H9 (cell line): ENCODE measurements around the gene ACOT7. TPM values are rescaled to one million over a fixed set of nuclear protein-coding genes. Genes with fewer than 3 reads are reported as not detected.

ENCODE experiments used
- DNase-seq: peaks from one replicate; pipeline ENCODE4 v3.0.0-alpha.2; 2017
- H2AFZ ChIP-seq: one replicate; pipeline ENCODE4 v1.6.1; 2013; ENCODE audit warnings: mild to moderate bottlenecking, low read length, control low read depth, moderate library complexity
- H2AK5ac ChIP-seq: 2 replicates; pipeline ENCODE4 v1.6.1; 2013; ENCODE audit warnings: low read length, control low read depth, mixed read lengths; ENCODE audit not compliant: insufficient read length
- H2BK120ac ChIP-seq: one replicate; pipeline ENCODE4 v1.6.1; 2013; ENCODE audit warnings: low read depth, mild to moderate bottlenecking, low read length, control low read depth, inconsistent platforms; ENCODE audit not compliant: poor library complexity, severe bottlenecking
- H2BK12ac ChIP-seq: 2 replicates; pipeline ENCODE4 v1.6.1; 2013; ENCODE audit warnings: low read length, control low read depth, mixed read lengths, low read depth; ENCODE audit not compliant: insufficient read length
- H2BK15ac ChIP-seq: 2 replicates; pipeline ENCODE4 v1.6.1; 2013; ENCODE audit warnings: low read depth, low read length, control low read depth
- H2BK20ac ChIP-seq: one replicate; pipeline ENCODE4 v1.6.1; 2013; ENCODE audit warnings: low read depth, mild to moderate bottlenecking, low read length, control low read depth, inconsistent platforms; ENCODE audit not compliant: poor library complexity, severe bottlenecking
- H2BK5ac ChIP-seq: 2 replicates; pipeline ENCODE4 v1.6.1; 2013; ENCODE audit warnings: low read length, control low read depth, mixed read lengths; ENCODE audit not compliant: insufficient read length
- H3K14ac ChIP-seq: 2 replicates; pipeline ENCODE4 v1.6.1; 2013; ENCODE audit warnings: low read length, control low read depth; ENCODE audit not compliant: insufficient read depth
- H3K18ac ChIP-seq: 2 replicates; pipeline ENCODE4 v1.6.1; 2013; ENCODE audit warnings: low read depth, mild to moderate bottlenecking, mixed read lengths, low read length, control low read depth; ENCODE audit not compliant: insufficient read length
- H3K23ac ChIP-seq: 2 replicates; pipeline ENCODE4 v1.6.1; 2013; ENCODE audit warnings: low read length, control low read depth, mixed read lengths, low read depth; ENCODE audit not compliant: insufficient read length
- H3K23me2 ChIP-seq: 2 replicates; pipeline ENCODE4 v1.6.1; 2013; ENCODE audit warnings: low read depth, mild to moderate bottlenecking, mixed read lengths, low read length, control low read depth; ENCODE audit not compliant: insufficient read length, poor library complexity, severe bottlenecking
- H3K27ac ChIP-seq: 2 replicates; pipeline ENCODE4 v1.5.1; 2013; ENCODE audit warnings: low read length, control low read depth, mixed read lengths, low read depth; ENCODE audit not compliant: insufficient read length
- H3K27me3 ChIP-seq: 2 replicates; pipeline ENCODE4 v1.6.1; 2013; ENCODE audit warnings: low read length, control low read depth, inconsistent platforms; ENCODE audit not compliant: insufficient read depth
- H3K4ac ChIP-seq: 2 replicates; pipeline ENCODE4 v1.6.1; 2013; ENCODE audit warnings: low read depth, mild to moderate bottlenecking, control low read depth, inconsistent platforms, low read length, moderate library complexity
- H3K4me1 ChIP-seq: 2 replicates; pipeline ENCODE4 v1.6.1; 2013; ENCODE audit warnings: low read length, control low read depth, inconsistent platforms; ENCODE audit not compliant: insufficient read depth
- H3K4me2 ChIP-seq: 2 replicates; pipeline ENCODE4 v1.6.1; 2013; ENCODE audit warnings: low read length, control low read depth, mixed read lengths; ENCODE audit not compliant: insufficient read length, insufficient read depth
- H3K56ac ChIP-seq: 2 replicates; pipeline ENCODE4 v1.6.1; 2013; ENCODE audit warnings: low read depth, mild to moderate bottlenecking, mixed read lengths, low read length, control low read depth; ENCODE audit not compliant: insufficient read length
- H3K79me1 ChIP-seq: 2 replicates; pipeline ENCODE4 v1.6.1; 2013; ENCODE audit warnings: low read depth, mild to moderate bottlenecking, moderate library complexity, low read length, control low read depth, inconsistent platforms; ENCODE audit not compliant: insufficient read depth, poor library complexity, severe bottlenecking
- H3K79me2 ChIP-seq: 2 replicates; pipeline ENCODE4 v1.6.1; 2013; ENCODE audit warnings: low read length, control low read depth, inconsistent platforms; ENCODE audit not compliant: insufficient read depth
- H3K9ac ChIP-seq: 2 replicates; pipeline ENCODE4 v1.6.1; 2013; ENCODE audit warnings: low read length, control low read depth, mixed read lengths; ENCODE audit not compliant: insufficient read length; ENCODE audit errors: extremely low read depth
- H3K9me3 ChIP-seq: one replicate; pipeline ENCODE4 v1.6.1; 2013; ENCODE audit warnings: low read depth, low read length, inconsistent platforms; ENCODE audit not compliant: control insufficient read depth
- H3T11ph ChIP-seq: one replicate; pipeline ENCODE4 v1.6.1; 2013; ENCODE audit warnings: mild to moderate bottlenecking, low read length, control low read depth, inconsistent platforms
- H4K20me1 ChIP-seq: one replicate; pipeline ENCODE4 v1.6.1; 2013; ENCODE audit not compliant: control insufficient read depth, insufficient read length, insufficient read depth
- H4K5ac ChIP-seq: 2 replicates; pipeline ENCODE4 v1.6.1; 2013; ENCODE audit warnings: low read depth, mild to moderate bottlenecking, mixed read lengths, low read length, control low read depth; ENCODE audit not compliant: insufficient read length
- H4K8ac ChIP-seq: replicated peaks from 2 replicates; pipeline ENCODE4 v1.6.1; 2013; ENCODE audit warnings: low read length, control low read depth, mixed read lengths, low read depth; ENCODE audit not compliant: insufficient read length
- H4K91ac ChIP-seq: 2 replicates; pipeline ENCODE4 v1.6.1; 2013; ENCODE audit warnings: low read depth, mild to moderate bottlenecking, moderate library complexity, mixed read lengths, low read length, control low read depth; ENCODE audit not compliant: insufficient read length
- H3K27ac Mint-ChIP-seq, 3 experiments: 2 replicates in 2 of 3; 3 replicates in 1 of 3; pipeline ENCODE4 v1.8.0; 2020 to 2021; ENCODE audit warnings: mixed read lengths in 3 of 3, mild to moderate bottlenecking in 1 of 3, moderate library complexity in 1 of 3
- H3K27me3 Mint-ChIP-seq: 2 replicates; pipeline ENCODE4 v1.8.0; 2021; ENCODE audit warnings: low read depth, mild to moderate bottlenecking, moderate library complexity, mixed read lengths
- H3K36me3 Mint-ChIP-seq, 3 experiments: 2 replicates in 2 of 3; 3 replicates in 1 of 3; pipeline ENCODE4 v1.8.0; 2020 to 2021; ENCODE audit warnings: low read depth in 3 of 3, mixed read lengths in 3 of 3; ENCODE audit not compliant: insufficient read depth in 1 of 3
- H3K4me1 Mint-ChIP-seq, 2 experiments: 2 replicates each; pipeline ENCODE4 v1.8.0; 2020; ENCODE audit warnings: mixed read lengths in 2 of 2
- H3K4me3 Mint-ChIP-seq, 2 experiments: 2 replicates in 1 of 2; 3 replicates in 1 of 2; pipeline ENCODE4 v1.8.0; 2020 to 2021; ENCODE audit warnings: mild to moderate bottlenecking in 2 of 2, mixed read lengths in 2 of 2, moderate library complexity in 1 of 2
- H3K9me3 Mint-ChIP-seq, 2 experiments: 2 replicates in 1 of 2; 3 replicates in 1 of 2; pipeline ENCODE4 v1.8.0; 2020; ENCODE audit warnings: mild to moderate bottlenecking in 2 of 2, mixed read lengths in 2 of 2, moderate library complexity in 1 of 2
- WGBS: extraction: QIAGEN DNeasy Blood & Tissue Kit; methylation state at CpG from one replicate; pipeline ENCODE4 v1.1.7; 2013; ENCODE audit warnings: missing lambda C conversion rate, low lambda C conversion rate, mixed read lengths; ENCODE audit not compliant: insufficient read length; ENCODE audit errors: extremely low coverage; 5-methylcytosine and 5-hydroxymethylcytosine counted together
- total RNA-seq: library from RNA; stranded (reverse); gene quantifications from 2 replicates; pipeline ENCODE4 v1.2.1, GENCODE V29; 2021
- TF ChIP-seq, protein P1 (sequence below): fragments of 200-600 bp; sonication (generic); conservative IDR thresholded peaks from 3 replicates; pipeline ENCODE4 v1.8.0; 2021; ENCODE audit warnings: antibody characterized with exemption, mild to moderate bottlenecking

The ACOT7 gene
- total RNA-seq, 1 experiment from 2014 or later: 87.4 TPM

DNA sequence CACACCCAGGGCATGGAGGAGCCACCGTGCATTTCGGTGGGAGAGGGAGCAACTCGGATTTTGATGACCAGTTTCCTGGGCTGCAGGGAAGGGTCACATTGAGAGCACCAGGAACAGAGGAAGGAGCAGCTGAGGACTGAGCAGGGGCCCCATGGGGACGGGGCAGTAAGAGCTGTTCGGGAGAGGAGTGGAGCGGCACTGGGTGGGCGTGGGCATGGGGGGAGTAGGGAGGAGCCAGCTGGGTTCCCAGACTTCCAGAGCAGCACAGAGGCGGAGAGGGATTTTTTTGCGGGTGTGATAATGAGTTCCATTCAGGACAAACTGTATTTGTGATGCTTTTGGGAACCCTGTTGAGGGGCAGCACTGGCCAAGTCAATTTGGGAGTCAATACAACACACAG is 115.3 kb downstream of the ACOT7 start:
- Mint-ChIP-seq H3K27ac (peak overlapping the region in 1 of 3 experiments; percentile 22; a peak in 4 of 7 replicates), H3K27me3 (no peaks in the 10 kb centered on the region), H3K36me3 (peaks cover 5 to 10% (median 7%) of the 10 kb centered on the region in 3 experiments; a peak in 4 of 7 replicates), H3K9me3 (no peaks in the 10 kb centered on the region), H3K4me1 (peaks cover 19 to 36% of the 10 kb centered on the region in 2 experiments), H3K4me3 (no peak overlapping the region)
- 0 out of 2 replicates have a peak, but pooled peaks cover 4% of the 10 kb centered on the region for H3K4me1 ChIP-seq
- H2BK12ac ChIP-seq: no peak overlapping the region
- H2BK20ac ChIP-seq: no peak overlapping the region
- H2BK5ac ChIP-seq: no peak overlapping the region
- H3K23me2 ChIP-seq: no peaks in the 10 kb centered on the region
- H3K27me3 ChIP-seq: no peaks in the 10 kb centered on the region
- H2AFZ ChIP-seq: no peak overlapping the region
- no peak overlapping the region for H3K4me2 ChIP-seq
- H4K91ac ChIP-seq: no peak overlapping the region
- H2BK120ac ChIP-seq: no peak overlapping the region
- H3K4ac ChIP-seq: no peak overlapping the region
- no CpG with 5 or more reads among the region's 9 CpGs for WGBS
- no peak overlapping the region for H3T11ph ChIP-seq
- no peak overlapping the region for H3K18ac ChIP-seq
- no peaks in the 10 kb centered on the region for H3K79me1 ChIP-seq
- peaks cover 3% of the 10 kb centered on the region for H4K20me1 ChIP-seq
- no peak overlapping the region for H3K56ac ChIP-seq
- H3K79me2 ChIP-seq: no peaks in the 10 kb centered on the region
- no peak overlapping the region for H3K9ac ChIP-seq
- no peak overlapping the region for H4K8ac ChIP-seq
- TF ChIP-seq, protein P1, sequence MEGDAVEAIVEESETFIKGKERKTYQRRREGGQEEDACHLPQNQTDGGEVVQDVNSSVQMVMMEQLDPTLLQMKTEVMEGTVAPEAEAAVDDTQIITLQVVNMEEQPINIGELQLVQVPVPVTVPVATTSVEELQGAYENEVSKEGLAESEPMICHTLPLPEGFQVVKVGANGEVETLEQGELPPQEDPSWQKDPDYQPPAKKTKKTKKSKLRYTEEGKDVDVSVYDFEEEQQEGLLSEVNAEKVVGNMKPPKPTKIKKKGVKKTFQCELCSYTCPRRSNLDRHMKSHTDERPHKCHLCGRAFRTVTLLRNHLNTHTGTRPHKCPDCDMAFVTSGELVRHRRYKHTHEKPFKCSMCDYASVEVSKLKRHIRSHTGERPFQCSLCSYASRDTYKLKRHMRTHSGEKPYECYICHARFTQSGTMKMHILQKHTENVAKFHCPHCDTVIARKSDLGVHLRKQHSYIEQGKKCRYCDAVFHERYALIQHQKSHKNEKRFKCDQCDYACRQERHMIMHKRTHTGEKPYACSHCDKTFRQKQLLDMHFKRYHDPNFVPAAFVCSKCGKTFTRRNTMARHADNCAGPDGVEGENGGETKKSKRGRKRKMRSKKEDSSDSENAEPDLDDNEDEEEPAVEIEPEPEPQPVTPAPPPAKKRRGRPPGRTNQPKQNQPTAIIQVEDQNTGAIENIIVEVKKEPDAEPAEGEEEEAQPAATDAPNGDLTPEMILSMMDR: no peak
- H3K23ac ChIP-seq: no peak overlapping the region
- H4K5ac ChIP-seq: no peak overlapping the region
- no peak for DNase-seq
- no peak overlapping the region for H3K14ac ChIP-seq
- no peak overlapping the region for H2BK15ac ChIP-seq
- H3K9me3 ChIP-seq: no peaks in the 10 kb centered on the region
- no peak overlapping the region for H3K27ac ChIP-seq
- H2AK5ac ChIP-seq: no peak overlapping the region
